ENCODE results near the gene PSMG1.
"Not testable (repeated sequence)": the region's sequence is repeated elsewhere in the genome, so short reads cannot be mapped to it uniquely, and the experiment has no call there.

PSMG1 gene

DNA sequence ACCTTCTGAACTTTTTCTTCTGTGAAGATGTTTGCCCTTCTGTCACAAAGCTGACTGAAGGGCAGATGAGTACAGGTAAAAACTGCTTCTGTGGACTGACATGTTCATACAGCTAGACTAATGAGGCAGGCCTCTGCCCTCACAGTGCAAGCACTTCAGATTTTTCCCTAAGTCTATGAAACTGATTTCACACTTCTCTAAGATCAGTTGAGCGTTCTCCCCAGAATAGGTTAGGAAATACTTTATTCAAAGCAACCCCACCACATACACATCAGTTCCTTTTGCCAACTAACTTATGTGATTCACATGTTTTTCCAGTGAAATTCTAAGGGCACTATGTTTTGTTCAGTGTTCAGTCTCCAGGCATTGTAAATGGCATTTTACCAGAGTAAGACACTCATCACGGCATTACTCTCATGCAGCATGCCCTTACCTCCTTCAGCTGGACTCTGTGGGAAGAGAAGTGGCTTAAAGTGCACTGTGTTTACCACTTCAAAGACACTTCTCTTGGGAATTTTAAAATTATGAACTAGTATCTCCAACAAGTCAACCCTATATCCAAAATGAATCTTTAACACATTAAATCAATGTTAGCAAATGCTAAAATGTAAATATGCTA lies 5.4 kb upstream of the PSMG1 start:
- DNase-seq (ENCODE audit: low read depth in 2 of 2), result no peak

DNA sequence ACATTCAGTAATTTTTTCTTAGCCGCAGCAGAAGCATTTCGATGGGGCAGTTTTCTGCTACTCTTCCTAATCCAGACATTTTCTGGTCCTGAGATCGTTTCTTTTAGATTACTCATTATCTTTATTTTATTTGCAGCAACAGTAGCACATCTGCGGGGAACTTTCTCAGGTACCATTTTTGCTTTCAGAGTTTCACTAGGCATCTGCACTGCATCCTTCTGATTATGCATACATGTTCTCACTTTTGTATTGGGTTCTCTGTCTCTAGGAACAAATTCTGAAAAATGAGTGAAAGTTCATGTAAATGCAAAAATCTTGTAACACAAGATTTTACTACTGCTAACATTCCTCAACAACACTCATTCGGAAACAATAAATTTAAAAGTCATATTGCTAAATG lies 3.9 kb upstream of the PSMG1 start:
- DNase-seq (ENCODE audit: low read depth in 2 of 2), result no peak

DNA sequence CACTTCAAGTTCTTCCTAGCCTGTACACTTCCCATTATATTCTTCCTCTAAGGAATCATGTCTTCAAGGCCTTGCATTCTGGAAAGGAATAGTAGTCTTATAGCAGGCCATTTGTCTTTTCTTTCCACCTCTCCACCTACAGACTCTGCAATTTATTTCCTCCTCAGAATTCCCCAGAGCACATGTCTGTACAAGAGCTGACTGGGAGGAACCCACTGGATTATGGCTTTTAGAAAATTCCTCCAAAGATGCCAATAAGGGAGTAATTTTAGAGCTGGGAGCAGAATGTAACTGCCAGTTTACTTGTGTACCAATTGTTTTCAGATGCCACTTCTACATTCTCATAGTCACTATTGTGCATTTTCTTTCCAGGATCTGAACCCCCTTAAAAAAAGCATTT lies 3.4 kb upstream of the PSMG1 start:
- DNase-seq (ENCODE audit: low read depth in 2 of 2), result no peak

DNA sequence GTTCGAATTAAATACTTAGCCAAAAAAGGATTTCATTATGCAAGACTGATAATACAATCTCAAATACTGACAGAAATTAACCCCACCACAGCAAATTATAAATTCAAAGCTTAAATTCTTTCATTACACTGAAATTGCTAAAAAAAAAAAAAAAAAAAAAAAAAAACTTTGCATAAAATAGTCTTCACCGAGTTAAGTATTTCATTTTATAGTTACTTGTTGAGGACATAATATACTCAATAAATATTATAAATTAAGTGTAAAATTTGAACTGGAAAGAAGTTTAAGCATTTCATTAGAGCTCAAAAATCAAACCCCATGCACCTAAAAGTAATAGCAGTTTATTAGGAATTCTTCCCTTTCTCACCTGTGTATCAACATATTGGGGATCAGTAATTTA lies 1.9 kb upstream of the PSMG1 start:
- DNase-seq (ENCODE audit: low read depth in 2 of 2), result no peak

DNA sequence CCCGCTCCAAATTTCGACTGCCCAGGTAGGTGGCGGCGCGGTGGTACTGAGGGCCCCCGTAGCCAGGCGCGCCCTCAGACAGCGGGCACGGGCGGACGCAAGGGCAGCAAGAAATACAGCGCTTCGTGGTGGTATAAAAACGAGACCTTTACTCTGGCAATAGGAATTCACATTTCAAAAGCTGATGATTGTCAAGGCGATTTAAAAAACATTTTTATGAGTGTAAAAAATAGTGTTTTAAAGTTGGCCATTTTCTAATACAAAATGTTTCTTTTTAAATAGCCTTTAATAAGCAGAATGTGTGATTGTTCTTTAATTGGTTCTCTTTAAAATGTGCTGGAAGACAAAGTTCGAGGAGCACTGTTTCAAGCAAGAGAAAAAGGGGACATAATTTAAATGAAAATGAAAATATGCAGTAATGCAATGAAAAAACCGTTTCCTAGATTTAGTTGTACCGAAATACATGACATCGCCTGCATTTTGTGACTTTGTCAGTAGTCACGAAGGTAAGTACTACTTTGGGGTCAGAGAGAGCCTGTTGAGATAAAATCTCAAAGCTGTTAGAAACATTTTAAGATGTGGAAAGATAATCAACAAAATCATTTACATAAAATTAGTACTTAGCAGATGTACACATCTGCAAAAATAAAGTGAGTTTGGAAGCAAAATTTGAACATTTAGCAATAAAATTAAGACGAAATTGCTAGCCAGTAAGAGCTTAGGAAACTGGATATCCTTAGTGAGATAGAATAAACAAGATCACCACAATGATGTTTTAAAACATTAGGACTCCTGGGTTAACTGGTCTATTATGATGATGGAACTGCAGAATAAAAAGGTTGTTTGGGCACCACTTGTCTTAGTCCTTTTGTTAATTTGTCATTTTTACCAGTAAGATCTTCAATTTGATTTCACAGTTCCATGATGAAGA lies 1.1 kb upstream of the PSMG1 start:
- no peak for DNase-seq (ENCODE audit: low read depth in 2 of 2)

DNA sequence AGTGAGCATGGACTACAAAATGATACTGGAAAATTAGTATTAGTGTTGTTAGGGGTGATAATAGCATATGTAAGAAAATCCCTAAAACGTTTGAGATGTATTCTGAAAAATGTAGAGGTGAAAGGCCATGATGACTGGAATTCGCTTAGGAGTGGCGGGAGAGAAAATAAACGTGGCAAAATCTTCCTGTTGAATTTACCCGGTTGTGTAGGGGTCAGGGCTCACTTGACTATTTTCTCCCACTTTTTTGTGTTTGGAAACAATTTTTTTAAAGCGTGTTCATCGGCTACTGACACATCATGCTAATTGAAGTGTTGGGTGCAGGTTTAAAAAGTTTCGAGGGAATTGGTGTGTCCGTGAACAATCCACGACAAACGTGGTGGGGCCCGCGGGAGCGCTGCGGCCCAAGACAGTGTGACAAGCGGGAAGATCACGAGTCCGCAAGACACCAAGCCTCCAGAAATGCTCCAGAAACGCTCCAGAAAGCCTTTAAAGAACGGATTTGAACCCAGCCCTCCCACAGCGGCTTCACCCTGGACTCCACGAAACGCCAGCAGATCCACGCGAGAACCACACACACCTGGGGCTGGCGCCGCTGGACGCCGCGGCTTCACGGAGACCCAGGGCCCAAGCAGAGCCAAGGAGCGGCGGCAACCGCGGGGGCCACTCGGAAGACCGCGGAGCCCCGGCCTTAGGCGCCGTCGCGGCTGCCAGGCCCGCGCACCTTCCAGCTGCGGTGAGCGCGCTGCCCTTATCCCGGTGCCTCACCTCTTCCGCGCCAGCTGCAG lies 573 bp downstream of the PSMG1 start:
- no peak for DNase-seq (ENCODE audit: low read depth in 2 of 2)

DNA sequence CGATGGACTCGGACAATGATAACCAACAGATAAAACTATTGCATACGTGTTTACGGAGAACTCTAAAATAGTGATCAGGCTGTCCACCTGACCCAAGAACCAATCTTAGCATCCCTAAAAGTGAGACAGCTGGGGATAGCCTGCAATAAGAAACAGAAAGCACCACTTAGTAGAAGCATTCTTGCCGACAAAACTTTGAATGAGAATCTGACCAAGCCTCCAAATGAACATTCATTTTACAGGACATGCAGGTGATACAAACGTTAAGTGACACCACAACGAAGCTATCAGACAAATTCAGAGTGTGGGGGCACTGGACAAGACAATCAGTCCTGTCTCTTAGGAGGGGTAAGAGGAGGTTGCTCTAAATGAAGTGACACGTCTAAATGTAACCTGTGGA lies 1.2 kb downstream of the PSMG1 start:
- DNase-seq (ENCODE audit: low read depth in 2 of 2), result no peak

DNA sequence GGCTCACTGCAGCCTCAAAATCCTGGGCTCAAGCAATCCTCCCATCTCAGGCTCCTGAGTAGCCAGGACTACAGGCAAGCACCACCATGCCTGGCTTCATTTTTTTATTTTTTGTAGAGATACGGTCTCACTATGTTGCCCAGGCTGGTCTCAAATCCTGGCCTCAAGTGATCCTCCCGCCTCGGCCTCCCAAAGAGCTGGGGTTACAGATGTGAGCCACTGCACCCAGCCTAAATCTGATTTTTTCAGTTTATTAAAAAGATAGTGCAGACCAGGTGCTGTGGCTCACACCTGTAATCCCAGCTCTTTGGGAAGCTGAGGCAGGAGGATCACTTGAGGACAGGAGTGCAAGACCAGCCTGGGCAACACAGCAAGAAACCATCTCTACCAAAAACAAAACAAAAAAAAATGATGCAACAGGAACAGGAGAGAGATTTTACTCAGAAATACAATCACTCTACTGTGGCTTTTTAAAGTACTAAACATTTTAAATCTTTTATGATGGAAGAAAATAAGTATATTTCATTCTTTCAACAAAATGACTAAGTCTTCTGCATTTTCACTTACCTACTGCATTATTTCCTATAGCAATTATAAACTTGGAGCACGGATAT lies 1.9 kb downstream of the PSMG1 start:
- DNase-seq (ENCODE audit: low read depth in 2 of 2), result no peak

DNA sequence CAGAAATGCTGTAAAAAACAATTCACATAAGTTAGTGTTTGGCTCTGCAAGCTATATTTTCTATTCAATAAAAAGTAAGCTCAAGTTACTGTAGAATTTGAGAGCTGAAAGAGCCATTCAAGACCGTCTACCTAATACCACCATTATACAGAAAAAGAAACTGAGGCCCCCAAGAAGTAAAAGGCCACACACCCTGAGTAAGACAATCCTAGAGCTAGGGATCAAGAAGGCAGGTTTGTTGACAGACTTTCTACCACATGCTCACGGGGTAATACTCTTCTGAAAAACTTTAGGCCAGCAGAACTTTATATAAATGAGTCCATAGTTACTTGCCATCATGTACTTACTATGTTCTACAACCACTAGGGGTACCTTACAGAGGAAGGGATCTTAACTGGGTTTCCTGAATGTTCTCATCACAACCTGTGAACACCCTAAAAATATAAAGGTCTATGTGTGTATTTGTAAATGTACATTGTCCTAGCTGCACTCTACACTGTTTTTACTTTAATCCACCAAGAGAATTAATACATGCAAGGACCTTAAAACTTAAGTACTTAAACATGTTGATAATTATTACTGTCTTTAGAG lies 2.7 kb downstream of the PSMG1 start:
- no peak for DNase-seq (ENCODE audit: low read depth in 2 of 2)

DNA sequence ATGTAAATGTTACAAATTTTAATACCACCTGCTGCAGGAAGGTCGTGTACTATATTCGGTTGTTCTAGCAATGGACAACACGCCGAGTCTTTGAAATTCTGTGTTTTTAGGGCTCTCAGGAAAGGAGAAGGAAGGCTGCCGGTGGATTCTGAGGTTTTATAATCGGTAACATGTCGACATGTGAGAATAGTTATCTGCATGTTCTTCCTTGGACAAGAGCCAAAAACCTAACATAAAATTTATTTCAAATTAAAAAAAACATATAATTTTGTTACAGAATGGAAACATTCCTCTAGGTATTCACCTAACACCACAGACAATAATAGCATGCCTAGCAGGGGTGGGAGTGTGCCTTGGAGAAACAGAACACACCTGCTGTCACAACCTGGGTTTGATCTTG lies 4.8 kb downstream of the PSMG1 start:
- DNase-seq (ENCODE audit: low read depth in 2 of 2), result no peak

DNA sequence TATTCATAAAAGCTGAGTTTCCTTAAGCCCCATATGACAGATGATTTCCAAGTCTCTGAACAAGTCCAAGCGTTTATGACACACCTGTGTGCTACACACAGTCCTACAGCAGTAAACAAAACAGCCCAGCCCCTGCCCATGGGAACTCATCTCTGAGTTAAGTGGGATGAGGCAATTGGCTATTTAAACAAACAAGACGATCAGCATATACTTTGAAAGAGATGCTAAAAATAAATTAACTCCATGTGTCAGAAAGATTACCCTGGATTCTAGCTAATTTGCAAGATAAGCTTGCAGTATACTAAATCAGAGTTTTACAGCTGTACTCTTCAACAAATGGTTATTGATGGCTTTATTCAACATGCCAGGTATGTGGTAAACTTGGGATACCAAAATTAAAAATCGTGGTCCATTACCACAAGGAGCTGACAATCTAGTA lies 7.0 kb downstream of the PSMG1 start:
- DNase-seq (ENCODE audit: low read depth in 2 of 2), result no peak

DNA sequence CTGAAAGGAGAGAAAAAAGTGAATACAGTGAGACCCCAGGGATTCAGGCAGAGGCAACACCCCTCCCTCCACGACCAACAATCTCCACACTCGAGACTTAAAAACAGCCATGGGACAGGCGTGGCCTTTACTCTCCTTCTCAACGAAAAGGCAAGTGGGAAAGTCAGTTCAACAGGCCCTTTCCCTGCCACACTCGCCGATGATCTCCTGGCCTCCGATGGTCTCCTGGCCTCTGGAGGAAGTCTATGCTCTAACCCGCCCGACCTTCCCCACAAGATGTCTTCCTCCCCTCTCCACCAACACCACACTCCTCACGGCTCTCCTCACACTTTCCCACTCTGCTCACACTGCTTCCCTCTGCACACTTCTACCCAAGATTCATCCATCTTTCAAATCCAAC lies 7.6 kb downstream of the PSMG1 start:
- DNase-seq (ENCODE audit: low read depth in 2 of 2), result no peak

DNA sequence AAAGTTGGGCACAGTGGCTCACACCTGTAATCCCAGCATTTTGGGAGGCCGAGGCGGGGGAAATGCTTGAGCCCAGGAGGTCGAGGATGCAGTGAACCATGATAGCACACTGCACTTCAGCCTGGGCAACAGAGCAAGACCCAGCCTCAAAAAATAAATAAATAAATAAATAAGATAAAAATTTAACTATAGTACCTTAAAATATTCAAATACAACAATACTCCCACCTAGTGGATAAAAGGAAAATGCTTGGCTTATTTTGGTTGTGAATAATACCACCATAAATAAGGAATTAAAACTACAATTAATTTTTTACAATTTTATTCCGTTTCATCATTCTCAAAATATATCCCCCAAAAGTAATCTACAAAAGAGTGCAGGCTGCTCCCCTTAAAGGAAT lies 8.1 kb downstream of the PSMG1 start:
- no peak for DNase-seq (ENCODE audit: low read depth in 2 of 2)

DNA sequence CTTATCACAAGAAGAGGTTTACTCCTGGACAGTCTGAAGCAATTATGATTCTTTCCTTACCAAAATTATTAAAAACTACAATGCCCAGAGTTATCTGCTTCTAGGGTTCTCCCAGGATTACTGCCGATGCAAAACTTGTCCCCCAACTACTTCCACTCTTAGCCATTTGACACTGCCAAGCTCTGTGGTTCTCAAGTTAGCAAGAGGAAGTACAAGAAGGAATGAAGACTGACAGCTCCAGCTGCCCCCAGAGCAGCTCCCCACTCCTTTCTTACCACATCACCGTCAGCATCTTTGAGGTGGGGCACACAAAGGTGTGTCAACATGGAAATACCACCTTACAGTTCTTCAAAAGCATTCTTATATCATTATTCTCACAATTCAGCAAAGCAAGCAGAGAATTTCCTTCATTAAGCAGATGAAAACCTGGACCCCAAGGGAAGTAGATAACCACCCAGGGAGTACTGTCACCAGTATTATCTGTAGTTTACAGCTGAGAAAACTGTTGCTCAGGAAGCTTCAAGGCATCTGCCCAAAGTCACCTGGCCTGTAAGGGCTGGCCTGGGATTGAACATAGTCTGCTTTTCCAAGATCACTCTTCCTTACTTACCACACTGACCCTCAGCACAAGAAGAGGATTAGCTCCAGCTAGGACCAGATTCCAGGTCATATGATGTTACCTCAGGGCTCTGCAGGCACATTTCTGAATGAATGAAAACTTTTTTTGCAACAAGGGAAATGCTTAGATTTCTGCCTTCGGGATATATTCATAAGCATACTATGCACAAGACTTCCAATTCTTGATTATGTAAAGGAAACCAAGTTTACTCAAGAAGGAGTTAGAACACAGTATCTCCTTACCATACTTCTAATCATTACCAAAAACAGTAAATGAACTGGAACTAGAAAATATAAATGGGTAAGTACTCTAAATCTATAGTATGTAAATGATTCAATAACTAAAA lies 9.3 kb downstream of the PSMG1 start:
- no peak for DNase-seq (ENCODE audit: low read depth in 2 of 2)

DNA sequence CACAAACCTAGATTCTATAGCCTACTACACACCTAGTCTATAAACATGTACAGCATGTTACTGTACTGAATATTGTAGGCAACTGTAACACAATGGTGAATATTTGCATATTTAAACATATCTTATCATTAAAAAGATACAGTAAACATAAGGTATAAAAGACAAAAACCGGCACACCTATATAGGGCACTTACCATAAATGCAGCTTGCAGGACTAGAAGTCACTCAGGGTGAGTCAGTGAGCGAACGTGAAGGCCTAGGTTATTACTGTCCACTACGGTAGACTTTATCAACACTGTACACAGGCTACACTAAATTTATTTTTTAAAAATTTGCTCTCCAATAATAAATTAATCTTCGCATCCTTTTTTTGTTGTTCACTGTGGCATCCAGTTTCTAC lies 13.3 kb downstream of the PSMG1 start:
- no peak for DNase-seq (ENCODE audit: low read depth in 2 of 2)

DNA sequence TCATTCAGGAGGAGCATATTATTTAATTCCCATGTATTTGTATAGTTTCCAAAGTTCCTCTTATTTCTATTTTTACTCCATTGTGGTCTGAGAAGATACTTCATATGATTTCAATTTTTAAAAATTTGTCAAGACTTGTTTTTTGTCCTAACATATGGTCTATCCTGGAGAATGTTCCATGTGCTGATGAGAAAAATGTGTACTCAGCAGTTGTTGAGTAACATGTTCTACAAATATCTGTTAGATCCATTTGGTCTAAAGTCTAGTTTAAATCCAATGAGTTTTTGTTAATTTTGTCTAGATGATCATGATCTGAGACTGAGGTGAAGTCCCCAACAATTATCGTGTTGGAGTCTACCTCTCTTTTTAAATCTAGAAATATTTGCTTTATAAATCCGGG lies 14.5 kb downstream of the PSMG1 start:
- DNase-seq (ENCODE audit: low read depth in 2 of 2), result no peak

DNA sequence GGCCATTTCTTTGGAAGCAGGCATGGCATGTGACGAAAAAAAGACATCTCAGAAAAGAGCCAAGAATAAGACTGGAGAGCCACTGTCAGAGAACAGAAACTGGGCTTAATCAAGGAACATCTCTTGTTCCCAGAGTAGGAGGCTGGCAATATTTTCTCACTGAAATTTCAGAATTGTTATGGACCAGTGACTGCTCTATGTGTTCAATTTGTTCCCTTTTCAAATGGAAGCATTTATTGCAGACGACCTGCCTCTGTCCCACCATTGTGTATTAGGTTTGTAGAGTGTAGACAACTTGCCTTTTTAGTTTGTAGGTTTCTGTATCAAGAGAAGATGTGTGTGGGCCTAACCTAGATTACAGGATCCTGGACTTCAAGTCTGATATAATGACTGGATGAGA lies 18.7 kb downstream of the PSMG1 start:
- no peak for DNase-seq (ENCODE audit: low read depth in 2 of 2)

DNA sequence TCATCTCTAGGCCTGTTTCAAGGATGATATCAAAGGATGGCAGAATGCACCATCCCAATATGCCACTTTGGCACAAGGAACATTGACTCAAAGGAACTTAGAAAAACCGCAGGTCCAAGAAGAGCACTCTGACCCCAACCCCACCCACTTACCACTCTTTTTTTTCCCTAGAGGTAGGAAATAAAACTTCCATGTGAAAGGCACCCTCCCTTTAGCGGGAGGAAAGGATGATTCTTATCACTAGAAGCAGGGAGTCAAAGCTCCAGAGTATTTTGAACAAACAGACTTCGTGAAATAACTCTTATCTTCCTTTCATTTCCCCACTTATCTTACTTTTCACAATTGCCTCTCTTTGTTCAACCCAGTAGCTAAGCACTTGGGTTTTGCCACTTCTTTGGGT lies 22.2 kb downstream of the PSMG1 start:
- DNase-seq (ENCODE audit: low read depth in 2 of 2), result no peak

DNA sequence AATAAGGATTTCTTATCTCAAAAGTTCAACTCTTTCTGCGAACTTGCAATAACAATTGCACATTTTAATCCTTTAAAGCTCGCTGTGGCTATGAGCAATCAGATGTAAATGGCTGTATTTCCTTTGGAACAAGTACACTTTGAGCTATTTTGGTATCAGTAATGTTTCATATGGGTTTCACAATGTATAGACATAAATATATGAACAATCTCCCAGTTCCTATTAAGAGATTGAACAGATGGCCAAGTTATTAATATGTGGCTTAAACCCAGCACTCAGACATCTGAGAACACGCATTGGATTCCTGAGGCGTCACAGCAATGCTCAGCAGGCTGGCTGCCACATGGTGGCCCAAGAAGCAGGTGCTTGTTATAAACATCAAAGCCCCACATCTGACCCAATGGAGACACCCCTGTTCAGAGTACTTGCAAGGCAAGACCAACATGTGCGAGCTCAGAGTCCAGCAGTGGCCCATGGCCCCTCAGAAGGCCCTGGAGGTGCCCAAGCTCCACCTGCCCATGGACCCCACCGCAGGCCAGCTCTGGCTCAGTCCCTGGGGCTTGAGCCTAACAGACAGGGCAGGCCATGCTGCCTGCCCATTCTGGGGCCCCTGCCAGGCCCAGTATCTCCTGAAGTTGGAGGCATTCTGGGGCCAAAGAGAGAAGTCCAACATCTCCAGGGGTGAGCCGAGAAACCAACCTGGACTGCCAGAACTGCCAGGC lies 23.7 kb downstream of the PSMG1 start:
- no peak for DNase-seq (ENCODE audit: low read depth in 2 of 2)

DNA sequence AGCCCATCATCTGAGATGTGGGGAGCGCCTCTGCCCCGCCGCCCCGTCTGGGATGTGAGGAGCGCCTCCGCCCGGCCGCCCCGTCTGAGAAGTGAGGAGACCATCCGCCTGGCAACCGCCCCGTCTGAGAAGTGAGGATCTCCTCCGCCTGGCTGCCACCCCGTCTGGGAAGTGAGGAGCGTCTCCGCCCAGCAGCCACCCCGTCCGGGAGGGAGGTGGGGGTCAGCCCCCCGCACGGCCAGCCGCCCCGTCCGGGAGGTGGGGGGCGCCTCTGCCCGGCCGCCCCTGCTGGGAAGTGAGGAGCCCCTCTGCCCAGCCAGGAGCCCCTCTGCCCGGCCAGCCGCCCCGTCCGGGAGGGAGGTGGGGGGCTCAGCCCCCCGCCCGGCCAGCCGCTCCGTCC lies 26.0 kb downstream of the PSMG1 start:
- not testable (repeated sequence) for DNase-seq (ENCODE audit: low read depth in 2 of 2)
